H1 (cell line): ENCODE data around the gene RABGAP1. TPM values are rescaled to one million over a fixed set of nuclear protein-coding genes. Genes with fewer than 3 reads are reported as not detected.

ENCODE experiments used
- CTCF ChIA-PET: fragments of 300-600 bp; sonication (Branson Sonifier 250); formaldehyde crosslinking; loops from one replicate; lab custom pipeline; 2021; ENCODE audit not compliant: partially characterized antibody; lab: Charles Lee
- POLR2A ChIA-PET: fragments of 300-600 bp; sonication (Branson Sonifier 250); formaldehyde crosslinking; loops from one replicate; lab custom pipeline; 2021; ENCODE audit warnings: inconsistent platforms; ENCODE audit not compliant: partially characterized antibody; lab: Charles Lee
- DNase-seq, 2 experiments: peaks; one replicate each; pipeline versions ENCODE4 v3.0.0 to v3.0.0-alpha.2; 2010 to 2022; ENCODE audit warnings: low spot score in 2 of 2, low read depth in 1 of 2, mixed read lengths in 1 of 2
- FAIRE-seq: peaks from 2 replicates; lab custom pipeline; 2011; peaks lifted over from hg19 to GRCh38; lab: Jason Lieb, UNC
- H2AFZ ChIP-seq: 2 replicates; pipeline ENCODE4 v1.8.1; 2012; ENCODE audit warnings: low read length, inconsistent platforms
- H2AK5ac ChIP-seq: 2 replicates; pipeline ENCODE4 v1.6.1; 2013; ENCODE audit warnings: low read depth, low read length
- H2BK120ac ChIP-seq: replicated peaks from 2 replicates; pipeline ENCODE3; 2013; ENCODE audit warnings: low read depth, low read length, inconsistent platforms
- H2BK12ac ChIP-seq: 2 replicates; pipeline ENCODE4 v1.6.1; 2013; ENCODE audit warnings: low read depth, low read length
- H2BK15ac ChIP-seq: 2 replicates; pipeline ENCODE4 v1.6.1; 2013; ENCODE audit warnings: low read length
- H2BK20ac ChIP-seq: 2 replicates; pipeline ENCODE4 v1.6.1; 2013; ENCODE audit warnings: low read length
- H2BK5ac ChIP-seq: 2 replicates; pipeline ENCODE4 v1.6.1; 2013; ENCODE audit warnings: low read depth, low read length
- H3K14ac ChIP-seq: 2 replicates; pipeline ENCODE4 v1.6.1; 2013; ENCODE audit warnings: inconsistent platforms; ENCODE audit not compliant: insufficient read length
- H3K18ac ChIP-seq: 2 replicates; pipeline ENCODE4 v1.6.1; 2013; ENCODE audit warnings: low read length; ENCODE audit errors: extremely low read depth
- H3K23ac ChIP-seq: 2 replicates; pipeline ENCODE4 v1.6.1; 2013; ENCODE audit warnings: inconsistent platforms; ENCODE audit not compliant: insufficient read length
- H3K23me2 ChIP-seq: 2 replicates; pipeline ENCODE4 v1.6.1; 2013; ENCODE audit warnings: low read depth, low read length
- H3K27ac ChIP-seq: 2 replicates; pipeline ENCODE4 v1.6.1; 2011; ENCODE audit warnings: low read depth, low read length, inconsistent platforms
- H3K27me3 ChIP-seq, 4 experiments: replicated peaks in 1 of 4; 1 replicate in 1 of 4; 2 replicates in 3 of 4; pipeline versions ENCODE4 v1.6.1 to v1.8.1; 2011 to 2013; ENCODE audit warnings: low read length in 3 of 4, mild to moderate bottlenecking in 3 of 4, inconsistent platforms in 2 of 4, mixed read lengths in 2 of 4, moderate library complexity in 1 of 4; ENCODE audit not compliant: control insufficient read depth in 3 of 4, insufficient read depth in 3 of 4; ENCODE audit errors: extremely low read depth in 1 of 4
- H3K36me3 ChIP-seq, 4 experiments: 2 replicates each; pipeline versions ENCODE4 v1.6.1 to v1.8.1; 2011 to 2013; ENCODE audit warnings: mild to moderate bottlenecking in 4 of 4, low read length in 3 of 4, moderate library complexity in 2 of 4, control low read depth in 1 of 4, inconsistent platforms in 1 of 4; ENCODE audit not compliant: insufficient read depth in 4 of 4, control insufficient read depth in 2 of 4
- H3K4ac ChIP-seq: replicated peaks from 2 replicates; pipeline ENCODE3; 2013; ENCODE audit warnings: low read length, low read depth, mixed read lengths, inconsistent platforms; ENCODE audit not compliant: insufficient read length
- H3K4me1 ChIP-seq, 4 experiments: replicated peaks in 1 of 4; 1 replicate in 1 of 4; 2 replicates in 3 of 4; pipeline versions ENCODE4 v1.6.1 to v1.8.1; 2011 to 2013; ENCODE audit warnings: low read length in 3 of 4, inconsistent platforms in 2 of 4, mixed read lengths in 1 of 4; ENCODE audit not compliant: insufficient read depth in 4 of 4, control insufficient read depth in 3 of 4
- H3K4me2 ChIP-seq, 2 experiments: 2 replicates each; pipeline versions ENCODE4 v1.6.1 to v1.8.1; 2011 to 2013; ENCODE audit warnings: low read depth in 2 of 2, low read length in 2 of 2, control low read depth in 1 of 2, inconsistent platforms in 1 of 2, mild to moderate bottlenecking in 1 of 2; ENCODE audit not compliant: insufficient read depth in 1 of 2
- H3K4me3 ChIP-seq, 4 experiments: fragments of 200-600, 300-600 bp in 1 of 4; sonication (generic), shearing (Covaris generic), sonication (Bioruptor Twin) in 1 of 4; 2 replicates each; pipeline versions ENCODE4 v1.5.1 to v1.8.1; 2011 to 2016; ENCODE audit warnings: low read length in 4 of 4, low read depth in 3 of 4, control low read depth in 2 of 4, inconsistent platforms in 2 of 4, mild to moderate bottlenecking in 2 of 4, mixed read lengths in 1 of 4, moderate library complexity in 1 of 4; ENCODE audit not compliant: insufficient read depth in 2 of 4; ENCODE audit errors: extremely low read depth in 1 of 4
- H3K56ac ChIP-seq: replicated peaks from 2 replicates; pipeline ENCODE3; 2013; ENCODE audit warnings: low read depth, mild to moderate bottlenecking, mixed read lengths, low read length, inconsistent platforms; ENCODE audit not compliant: insufficient read length
- H3K79me1 ChIP-seq: 2 replicates; pipeline ENCODE4 v1.6.1; 2013; ENCODE audit warnings: low read depth, low read length, control low read depth
- H3K79me2 ChIP-seq, 2 experiments: 2 replicates each; pipeline versions ENCODE4 v1.6.1 to v1.8.1; 2012 to 2013; ENCODE audit warnings: low read length in 2 of 2, mild to moderate bottlenecking in 2 of 2, inconsistent platforms in 1 of 2; ENCODE audit not compliant: insufficient read depth in 2 of 2, control insufficient read depth in 1 of 2
- H3K9ac ChIP-seq, 4 experiments: replicated peaks in 1 of 4; 1 replicate in 1 of 4; 2 replicates in 3 of 4; pipeline versions ENCODE4 v1.6.1 to v1.8.1; 2011 to 2013; ENCODE audit warnings: low read depth in 3 of 4, low read length in 3 of 4, control low read depth in 2 of 4, mild to moderate bottlenecking in 2 of 4, moderate library complexity in 2 of 4, inconsistent platforms in 1 of 4; ENCODE audit errors: extremely low read depth in 1 of 4
- H3K9me3 ChIP-seq, 2 experiments: 2 replicates each; pipeline versions ENCODE4 v1.6.1 to v1.8.1; 2012 to 2013; ENCODE audit warnings: mild to moderate bottlenecking in 2 of 2, moderate library complexity in 2 of 2, control low read depth in 1 of 2, inconsistent platforms in 1 of 2, low read depth in 1 of 2, low read length in 1 of 2, mixed read lengths in 1 of 2; ENCODE audit not compliant: insufficient read depth in 2 of 2
- H4K20me1 ChIP-seq, 2 experiments: replicated peaks in 1 of 2; 2 replicates each; pipeline versions ENCODE3 to v1.8.1; 2011 to 2013; ENCODE audit warnings: inconsistent platforms in 2 of 2, low read length in 2 of 2, mild to moderate bottlenecking in 1 of 2; ENCODE audit not compliant: insufficient read depth in 2 of 2, control insufficient read depth in 1 of 2
- H4K5ac ChIP-seq: 2 replicates; pipeline ENCODE4 v1.6.1; 2013; ENCODE audit warnings: low read length, low read depth, mixed read lengths, inconsistent platforms; ENCODE audit not compliant: insufficient read length
- H4K8ac ChIP-seq: 2 replicates; pipeline ENCODE4 v1.8.0; 2013; ENCODE audit warnings: mild to moderate bottlenecking, moderate library complexity, low read length, inconsistent platforms; ENCODE audit not compliant: insufficient read depth; ENCODE audit errors: extremely low read depth
- H4K91ac ChIP-seq: replicated peaks from 2 replicates; pipeline ENCODE3; 2013; ENCODE audit warnings: low read length, mixed read lengths, inconsistent platforms; ENCODE audit not compliant: insufficient read length
- CREB1 ChIP-seq: IDR thresholded peaks from 2 replicates; pipeline ENCODE4 v1.6.1; 2012; ENCODE audit warnings: inconsistent platforms
- CTCF ChIP-seq, 3 experiments: IDR thresholded peaks; 1 replicate in 2 of 3; 2 replicates in 1 of 3; pipeline versions ENCODE4 v1.5.1 to v1.6.1; 2011; ENCODE audit warnings: low read length in 3 of 3, mild to moderate bottlenecking in 3 of 3, inconsistent platforms in 2 of 3, low read depth in 1 of 3, moderate library complexity in 1 of 3; ENCODE audit not compliant: insufficient read depth in 1 of 3; ENCODE audit errors: control extremely low read depth in 1 of 3
- NANOG ChIP-seq: IDR thresholded peaks from 2 replicates; pipeline ENCODE4 v1.6.1; 2011; ENCODE audit warnings: low read length, low read depth, mild to moderate bottlenecking, inconsistent platforms; ENCODE audit not compliant: insufficient read depth, poor library complexity, severe bottlenecking
- WGBS, 2 experiments: shearing (Covaris generic) in 1 of 2; methylation state at CpG; one replicate each; pipeline versions ENCODE4 v1.1.6 to v1.1.7; 2013 to 2015; ENCODE audit warnings: low lambda C conversion rate in 2 of 2, mixed read lengths in 2 of 2, inconsistent platforms in 1 of 2, low coverage in 1 of 2, missing lambda C conversion rate in 1 of 2; ENCODE audit not compliant: insufficient replicate concordance in 2 of 2, insufficient coverage in 1 of 2, insufficient read length in 1 of 2; ENCODE audit errors: extremely low coverage in 1 of 2, missing lambda C conversion rate in 1 of 2; 5-methylcytosine and 5-hydroxymethylcytosine counted together
- polyA plus RNA-seq, 7 experiments: library from polyadenylated mRNA; depleted of rRNA in 3 of 7; stranded (reverse) in 5 of 7; unstranded in 2 of 7; fragments of >200 nt in 5 of 7; fragments of 200-250 nt in 2 of 7; gene quantifications; 1 replicate in 5 of 7; 2 replicates in 1 of 7; 4 replicates in 1 of 7; pipeline versions ENCODE4 v1.2.1 to v1.2.3, GENCODE V29; 2011 to 2013; ENCODE audit warnings: missing spikeins in 2 of 7, mixed read lengths in 2 of 7
- total RNA-seq: library from RNA; stranded (reverse); fragmentation: NEBNext Ultra II Directional; extraction: Animal tissue kit (Norgen Biotek cat#: 25700); gene quantifications from 2 replicates; pipeline ENCODE4 v1.2.1, GENCODE V29; 2021
- TF ChIP-seq, protein P1 (sequence below): IDR thresholded peaks from 2 replicates; pipeline ENCODE4 v1.6.1; 2012; ENCODE audit warnings: inconsistent platforms

RABGAP1 gene
- total and polyA plus RNA-seq, 2 of the 8 experiments (the other 6 are each of a cell fraction or from before 2014, with no cell fraction given) = 15.7 to 38.3 TPM

- Histone ChIP-seq H2BK20ac (no peak overlapping the region), H4K5ac (no peak overlapping the region), H3K27ac (no peak overlapping the region), H3K4me1 (no peaks in the 10 kb centered on the region), H3K9ac (no peak overlapping the region), H3K23ac (no peak overlapping the region), H3K14ac (no peak overlapping the region), H2BK12ac (no peak overlapping the region), H2BK120ac (no peak overlapping the region), H3K23me2 (no peaks in the 10 kb centered on the region), H4K91ac (no peak overlapping the region), H4K20me1 (peaks cover 0 to 1% of the 10 kb centered on the region in 2 experiments), H3K56ac (no peak overlapping the region), H4K8ac (no peak overlapping the region), H3K36me3 (peaks cover 11 to 46% (median 26%) of the 10 kb centered on the region in 4 experiments; a peak in 7 of 8 replicates), H3K79me2 (no peaks in the 10 kb centered on the region), H2AK5ac (no peak overlapping the region), H3K27me3 (no peaks in the 10 kb centered on the region), H3K4ac (no peak overlapping the region), H2BK5ac (no peak overlapping the region), H3K4me2 (no peak overlapping the region), H3K9me3 (no peaks in the 10 kb centered on the region), H3K18ac (no peak overlapping the region), H2BK15ac (no peak overlapping the region), H3K79me1 (0 out of 2 replicates have a peak, but pooled peaks cover 2% of the 10 kb centered on the region), H3K4me3 (no peak overlapping the region), H2AFZ (no peak overlapping the region)
- ChIA-PET POLR2A (interaction anchor here (1.2 to 1.3 kb wide), 2 partner anchors 10 to 15 kb away, joined by 3 to 4 read pairs; no protein-coding TSS in a partner anchor), CTCF (interaction anchor here (0.8 to 5.5 kb wide), 18 partner anchors 9 to 272 kb away, joined by 3 to 49 read pairs (median 4); no protein-coding TSS in a partner anchor)
- TF ChIP-seq CTCF (IDR thresholded peaks at IDR 0.05; ENCODE audit: control extremely low read depth in 1 of 3, insufficient read depth in 1 of 3, low read depth in 1 of 3, low read length in 3 of 3) = no peak
- no peak for TF ChIP-seq CREB1
- TF ChIP-seq NANOG = no peak
- TF ChIP-seq, protein P1, sequence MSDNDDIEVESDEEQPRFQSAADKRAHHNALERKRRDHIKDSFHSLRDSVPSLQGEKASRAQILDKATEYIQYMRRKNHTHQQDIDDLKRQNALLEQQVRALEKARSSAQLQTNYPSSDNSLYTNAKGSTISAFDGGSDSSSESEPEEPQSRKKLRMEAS = no peak
- 93% methylated on average over 8 of the region's 8 CpGs; no CpG with 5 or more reads in 1 of the 2 experiments for WGBS, 2 experiments
- FAIRE-seq = no peak
- no peak for DNase-seq
These were observed 149.5 kb downstream of the RABGAP1 start for GRCh38 chr9:123090198-123090896.
